Heart right ventricle (tissue), 16 donors: ENCODE results near the gene RAPSN. TPM values are rescaled to one million over a fixed set of nuclear protein-coding genes. Genes with fewer than 3 reads are reported as not detected.

Source experiments
- ATAC-seq, 8 donors: fragments of 200-7000 bp; cut with Tn5 transposase; one replicate each; pipeline ENCODE4 v1.9.1; 2020; ENCODE audit warnings: mild to moderate bottlenecking in 8 of 8, moderate library complexity in 8 of 8, moderate number of reproducible peaks in 1 of 8
- DNase-seq, 2 donors: peaks; one replicate each; pipeline ENCODE4 v3.0.0-alpha.2; 2020
- H3K27ac ChIP-seq, 10 donors: fragments of 200-600 bp; sonication (generic) in 2 of 10; one replicate each; pipeline versions ENCODE4 v1.5.0 to v1.8.0; 2020 to 2022; ENCODE audit warnings: mild to moderate bottlenecking in 3 of 10
- H3K27me3 ChIP-seq, 7 donors: fragments of 200-600 bp; one replicate each; pipeline ENCODE4 v1.8.0; 2021 to 2022; ENCODE audit warnings: mild to moderate bottlenecking in 2 of 7
- H3K36me3 ChIP-seq, 9 donors: fragments of 200-600 bp; sonication (generic) in 1 of 9; one replicate each; pipeline versions ENCODE4 v1.5.0 to v1.8.0; 2020 to 2022; ENCODE audit warnings: mild to moderate bottlenecking in 2 of 9
- H3K4me1 ChIP-seq, 9 donors: fragments of 200-600 bp; sonication (generic) in 1 of 9; one replicate each; pipeline versions ENCODE4 v1.5.0 to v1.8.0; 2020 to 2022; ENCODE audit warnings: mild to moderate bottlenecking in 4 of 9
- H3K4me3 ChIP-seq, 10 donors: fragments of 200-600 bp; sonication (generic) in 2 of 10; one replicate each; pipeline versions ENCODE4 v1.5.0 to v1.8.0; 2020 to 2022; ENCODE audit warnings: mild to moderate bottlenecking in 7 of 10, moderate library complexity in 2 of 10
- H3K9me3 ChIP-seq, 11 donors: fragments of 200-600 bp in 10 of 11; sonication (generic) in 2 of 11; one replicate each; pipeline versions ENCODE4 v1.5.0 to v1.8.0; 2013 to 2022; ENCODE audit warnings: mild to moderate bottlenecking in 2 of 11, control low read depth in 1 of 11, moderate library complexity in 1 of 11
- WGBS, 2 donors: extraction: QIAGEN DNeasy Blood & Tissue Kit; methylation state at CpG; one replicate each; pipeline ENCODE4 v1.1.7; 2013; ENCODE audit warnings: inconsistent platforms in 1 of 2; 5-methylcytosine and 5-hydroxymethylcytosine counted together
- intact Hi-C, 10 donors: fragments of 100-400 bp; cut with DNase I; formaldehyde crosslinking; loops; one replicate each; pipeline versions ENCODE4 v1.11.1 to v1.14.2; 2022
- polyA plus RNA-seq, 2 donors: library from polyadenylated mRNA; stranded (reverse); fragments of 200-250 nt; gene quantifications; one replicate each; pipeline ENCODE4 v1.2.3, GENCODE V29; 2013
- total RNA-seq, 10 donors: library from RNA; stranded (reverse); fragmentation: NEBNext Ultra II Directional in 3 of 10; extraction: Animal tissue kit (Norgen Biotek cat#: 25700) in 3 of 10; gene quantifications; one replicate each; pipeline versions ENCODE4 v1.2.1 to v1.2.4, GENCODE V29; 2021 to 2023
- TF ChIP-seq, protein P1 (sequence below), 9 donors: fragments of 200-600 bp; sonication (generic) in 2 of 9; IDR thresholded peaks; one replicate each; pipeline versions ENCODE4 v1.5.0 to v1.8.0; 2021 to 2022; ENCODE audit warnings: antibody characterized with exemption in 9 of 9, mild to moderate bottlenecking in 5 of 9, moderate library complexity in 1 of 9
- donor health status: Arrhythmogenic right ventricular cardiomyopathy.
- donor health status: ischemic (EF 13 %, LVEDD 7.1; RV severe dilation, severe dysfunction).
- donor health status: healthy with polysubstance abuse.
- donor health status: DM: no; HTN: yes; CAD: no.
- donor health status: DM: no; HTN: no; CAD: no.
- donor health status: ischemic (EF 25% LVEDD 6.9; RV normal size, moderate dysfunction).
- donor health status: ischemic (EF 25% LVEDD 5.7; RV mildly dilated, moderate dysfunction).
- donor health status: healthy.
- donor health status: DM: yes; HTN: yes; CAD: no.
- donor health status: Ischemic cardiomyopathy.
- donor health status: ischemic (EF 35%, LVEDD 5.7; RV mildly dilated, moderate dysfunction).
- donor health status: nonischemic (EF 11% LVEDD 7.7; RV severe dilation, severe dysfunction).
- donor health status: DM: yes; HTN: yes; CAD: no.
- donor health status: PGD.
- donor health status: ischemic (EF 29% LVEDD 5.4; RV normal size, mild dysfunction).
- donor health status: nonischemic (EF 23%, LVEDD 6.1; RV moderate dilation, normal function).

RAPSN gene
- total and polyA plus RNA-seq, 12 donors = 0.33 to 10.2 (median 4.0) TPM

DNA sequence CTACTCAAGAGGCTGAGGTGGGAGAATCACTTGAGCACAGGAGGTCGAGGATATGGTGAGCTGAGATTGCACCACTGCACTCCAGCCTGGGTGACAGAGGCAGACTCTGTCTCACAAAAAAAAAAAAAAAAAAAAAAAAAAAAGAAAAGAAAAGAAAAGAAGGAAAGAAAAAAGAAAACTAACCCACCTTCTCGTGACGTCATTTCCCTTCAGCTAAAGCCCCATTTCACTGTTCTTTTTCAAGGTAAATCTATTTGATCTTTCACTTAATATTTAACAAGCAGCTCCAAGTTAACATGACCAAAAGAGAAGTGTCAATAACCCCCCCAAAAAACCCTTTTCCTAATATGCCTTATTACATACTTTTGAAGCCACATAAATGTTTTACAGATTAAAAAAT lies 5.1 kb downstream of the RAPSN start:
- 81 to 83% methylated on average over 3 of the region's 3 CpGs for WGBS, 2 donors
- ATAC-seq (no peak), DNase-seq (no peak)
- no peak overlapping the region for H3K27ac ChIP-seq
- no peak overlapping the region for H3K4me3 ChIP-seq
- no peaks in the 10 kb centered on the region for H3K27me3 ChIP-seq
- intact Hi-C loops = no loop called here
- TF ChIP-seq, protein P1, sequence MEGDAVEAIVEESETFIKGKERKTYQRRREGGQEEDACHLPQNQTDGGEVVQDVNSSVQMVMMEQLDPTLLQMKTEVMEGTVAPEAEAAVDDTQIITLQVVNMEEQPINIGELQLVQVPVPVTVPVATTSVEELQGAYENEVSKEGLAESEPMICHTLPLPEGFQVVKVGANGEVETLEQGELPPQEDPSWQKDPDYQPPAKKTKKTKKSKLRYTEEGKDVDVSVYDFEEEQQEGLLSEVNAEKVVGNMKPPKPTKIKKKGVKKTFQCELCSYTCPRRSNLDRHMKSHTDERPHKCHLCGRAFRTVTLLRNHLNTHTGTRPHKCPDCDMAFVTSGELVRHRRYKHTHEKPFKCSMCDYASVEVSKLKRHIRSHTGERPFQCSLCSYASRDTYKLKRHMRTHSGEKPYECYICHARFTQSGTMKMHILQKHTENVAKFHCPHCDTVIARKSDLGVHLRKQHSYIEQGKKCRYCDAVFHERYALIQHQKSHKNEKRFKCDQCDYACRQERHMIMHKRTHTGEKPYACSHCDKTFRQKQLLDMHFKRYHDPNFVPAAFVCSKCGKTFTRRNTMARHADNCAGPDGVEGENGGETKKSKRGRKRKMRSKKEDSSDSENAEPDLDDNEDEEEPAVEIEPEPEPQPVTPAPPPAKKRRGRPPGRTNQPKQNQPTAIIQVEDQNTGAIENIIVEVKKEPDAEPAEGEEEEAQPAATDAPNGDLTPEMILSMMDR (IDR thresholded peaks at IDR 0.05) = no peak
- no peaks in the 10 kb centered on the region for H3K36me3 ChIP-seq
- H3K4me1 ChIP-seq = peaks cover 0 to 22% (median 3%) of the 10 kb centered on the region in 9 donors
- no peaks in the 10 kb centered on the region for H3K9me3 ChIP-seq

DNA sequence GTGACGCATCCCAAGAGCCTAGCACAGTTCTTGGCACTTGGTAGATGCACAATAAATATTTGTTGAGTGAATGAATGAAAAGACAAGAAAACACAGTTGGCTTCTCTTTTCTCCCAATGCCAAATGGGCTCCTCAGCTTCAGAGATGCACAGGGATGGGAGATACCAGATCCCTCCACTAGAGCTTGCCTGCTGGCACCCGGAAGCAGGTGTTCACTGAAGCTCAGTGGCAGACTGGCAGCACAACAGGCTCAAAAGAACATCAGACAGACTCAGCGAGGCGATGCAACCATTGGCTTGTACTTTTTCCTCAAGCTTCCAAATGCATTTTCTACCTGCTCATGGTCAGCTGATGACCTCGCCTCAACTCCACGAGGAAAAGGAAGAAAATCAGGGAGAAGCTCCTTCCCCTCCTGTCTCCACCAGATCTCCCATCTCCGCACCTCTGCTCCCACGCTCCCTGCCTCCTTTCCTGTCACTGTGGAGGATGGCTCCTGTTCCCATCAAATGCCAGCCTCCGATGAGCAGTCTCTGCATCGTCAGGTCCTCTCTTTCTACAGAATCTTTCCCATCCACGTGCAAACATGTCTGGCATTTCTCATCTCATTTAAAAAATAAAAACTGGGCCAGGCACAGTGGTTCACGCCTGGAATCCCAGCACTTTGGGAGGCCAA lies 5.8 kb downstream of the RAPSN start:
- Histone ChIP-seq H3K4me1 (peaks cover 0 to 18% (median 0%) of the 10 kb centered on the region in 9 donors), H3K27ac (peak overlapping the region in 4 of 10 donors; percentile 9 to 43 (median 24)), H3K27me3 (no peaks in the 10 kb centered on the region), H3K9me3 (no peaks in the 10 kb centered on the region), H3K36me3 (no peaks in the 10 kb centered on the region), H3K4me3 (no peak overlapping the region)
- no peak for ATAC-seq
- no peak for DNase-seq
- WGBS, 2 donors = 75 to 79% methylated on average over 12 of the region's 12 CpGs
- intact Hi-C loops = no loop called here
- TF ChIP-seq, protein P1 (IDR thresholded peaks at IDR 0.05) = no peak

DNA sequence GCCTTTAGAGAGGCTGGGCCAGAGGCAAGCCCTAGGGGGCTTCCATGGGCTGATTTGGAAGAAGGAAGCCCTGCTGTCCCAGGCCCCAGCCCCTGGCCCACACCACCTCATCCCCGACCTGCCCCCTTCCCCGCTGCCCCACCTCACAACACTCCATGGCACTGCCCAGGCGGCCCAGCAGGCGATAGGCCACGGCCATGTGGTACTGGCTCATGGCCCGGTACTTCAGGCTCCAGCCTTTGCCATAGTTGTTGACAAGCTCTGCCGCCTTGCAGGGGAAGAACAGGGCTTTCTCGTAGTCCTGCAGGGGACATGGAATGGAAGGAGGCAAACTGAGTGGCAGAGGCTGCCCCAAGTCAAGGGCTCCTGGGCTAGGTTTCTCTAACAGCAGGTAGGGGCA lies 6.4 kb downstream of the RAPSN start:
- H3K4me1 ChIP-seq = peaks cover 0 to 25% (median 0%) of the 10 kb centered on the region in 9 donors
- no peaks in the 10 kb centered on the region for H3K9me3 ChIP-seq
- H3K4me3 ChIP-seq = no peak overlapping the region
- TF ChIP-seq, protein P1 (IDR thresholded peaks at IDR 0.05) = no peak
- intact Hi-C loops = no loop called here
- ATAC-seq = peak; percentile 74 to 93 (median 86)
- H3K27me3 ChIP-seq = no peaks in the 10 kb centered on the region
- 50 to 72% methylated on average over 8 of the region's 8 CpGs for WGBS, 2 donors
- DNase-seq = peak; percentile 65 to 68
- H3K36me3 ChIP-seq = no peaks in the 10 kb centered on the region
- H3K27ac ChIP-seq = peak overlapping the region in 4 of 10 donors; percentile 9 to 43 (median 24)

DNA sequence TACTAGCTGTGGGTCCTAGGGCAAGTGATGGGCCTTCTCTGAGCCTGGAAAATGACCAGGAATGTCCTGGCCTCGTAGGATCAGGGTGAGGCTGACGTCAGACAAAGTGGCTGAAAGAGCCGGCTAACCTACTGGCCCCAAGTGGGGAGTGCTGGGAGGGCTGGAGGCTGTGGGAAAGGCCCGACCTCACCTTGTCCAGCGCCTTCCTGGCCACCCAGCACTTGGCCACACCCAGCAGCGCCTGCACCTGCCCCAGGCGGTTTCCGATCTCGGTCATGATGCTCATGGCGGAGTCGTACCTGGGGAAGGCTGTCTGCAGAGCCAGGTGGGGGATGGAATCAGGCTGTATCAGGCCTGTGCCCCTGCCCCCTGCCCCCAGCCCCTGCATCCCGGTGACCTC lies 7.5 kb downstream of the RAPSN start:
- Histone ChIP-seq H3K27ac (no peak overlapping the region), H3K4me1 (peaks cover 0 to 27% (median 0%) of the 10 kb centered on the region in 9 donors), H3K9me3 (peaks cover 0 to 5% (median 0%) of the 10 kb centered on the region in 11 donors), H3K4me3 (no peak overlapping the region), H3K27me3 (no peaks in the 10 kb centered on the region), H3K36me3 (no peaks in the 10 kb centered on the region)
- TF ChIP-seq, protein P1 (IDR thresholded peaks at IDR 0.05) = no peak
- DNase-seq = no peak
- ATAC-seq = peak in 1 of 8 donors; percentile 7
- WGBS, 2 donors = 88 to 90% methylated on average over 12 of the region's 12 CpGs
- intact Hi-C loops = no loop called here
